Myometrial cell (primary cell): ENCODE measurements around the gene MSH5. TPM values are rescaled to one million over a fixed set of nuclear protein-coding genes. Genes with fewer than 3 reads are reported as not detected.

ENCODE experiments used
- total RNA-seq: library from RNA; depleted of rRNA; stranded (reverse); fragments of >200 nt; gene quantifications from 2 replicates; pipeline ENCODE4 v1.2.3, GENCODE V29; 2015

The MSH5 gene
- total RNA-seq, 1 donor from 2014 or later, result 7.8 TPM

Other genes starting within 250 kb of the MSH5 start
- gene MICB, start 241.9 kb upstream of the MSH5 start, total RNA-seq, result 25.7 and 26.2 TPM in 2 replicates
- gene MCCD1, start 211.0 kb upstream of the MSH5 start, total RNA-seq, result not detected in 2 replicates
- 564 and 622 TPM in 2 replicates for gene DDX39B, start 198.0 kb upstream of the MSH5 start, total RNA-seq
- 0.18 and 0.58 TPM in 2 replicates for gene ATP6V1G2, start 193.4 kb upstream of the MSH5 start, total RNA-seq
- gene NFKBIL1, start 192.4 kb upstream of the MSH5 start, total RNA-seq, result 22.0 and 28.5 TPM in 2 replicates
- gene LTA, start 167.7 kb upstream of the MSH5 start, total RNA-seq, result not detected in 2 replicates
- gene TNF, start 164.4 kb upstream of the MSH5 start, total RNA-seq, result not detected in 2 replicates
- not detected in 2 replicates for gene LTB, start 157.6 kb upstream of the MSH5 start, total RNA-seq
- not detected in 2 replicates for gene LST1, start 153.7 kb upstream of the MSH5 start, total RNA-seq
- gene NCR3, start 147.0 kb upstream of the MSH5 start, total RNA-seq, result not detected in 2 replicates
- gene AIF1, start 124.8 kb upstream of the MSH5 start, total RNA-seq, result not detected in 2 replicates
- 77.8 and 81.9 TPM in 2 replicates for gene PRRC2A, start 119.3 kb upstream of the MSH5 start, total RNA-seq
- gene BAG6, start 87.3 kb upstream of the MSH5 start, total RNA-seq, result 241 and 292 TPM in 2 replicates
- gene APOM, start 84.1 kb upstream of the MSH5 start, total RNA-seq, result 1.4 and 1.7 TPM in 2 replicates
- 17.0 and 20.9 TPM in 2 replicates for gene C6orf47, start 79.2 kb upstream of the MSH5 start, total RNA-seq
- gene GPANK1, start 75.0 kb upstream of the MSH5 start, total RNA-seq, result 12.4 and 16.1 TPM in 2 replicates
- gene CSNK2B, start 73.9 kb upstream of the MSH5 start, total RNA-seq, result 281 and 300 TPM in 2 replicates
- gene LY6G5B, start 70.0 kb upstream of the MSH5 start, total RNA-seq, result 0.58 and 2.7 TPM in 2 replicates
- gene LY6G5C, start 58.9 kb upstream of the MSH5 start, total RNA-seq, result 0.29 and 1.1 TPM in 2 replicates
- gene ABHD16A, start 36.7 kb upstream of the MSH5 start, total RNA-seq, result 41.6 and 52.5 TPM in 2 replicates
- gene LY6G6F, start 33.1 kb upstream of the MSH5 start, total RNA-seq, result not detected in 2 replicates
- gene LY6G6D, start 24.7 kb upstream of the MSH5 start, total RNA-seq, result not detected in 2 replicates
- not detected in 2 replicates for gene LY6G6C, start 18.3 kb upstream of the MSH5 start, total RNA-seq
- not detected in 2 replicates for gene MPIG6B, start 16.6 kb upstream of the MSH5 start, total RNA-seq
- 63.1 and 65.7 TPM in 2 replicates for gene DDAH2, start 10.7 kb upstream of the MSH5 start, total RNA-seq
- 1,096 and 1,127 TPM in 2 replicates for gene CLIC1, start 3.5 kb upstream of the MSH5 start, total RNA-seq
- 1.8 and 2.3 TPM in 2 replicates for gene SAPCD1, start 22.7 kb downstream of the MSH5 start, total RNA-seq
- gene VWA7, start 37.3 kb downstream of the MSH5 start, total RNA-seq, result under 0.01 TPM in 1 of 2 replicates, not detected in the other
- 102 and 105 TPM in 2 replicates for gene VARS1, start 55.7 kb downstream of the MSH5 start, total RNA-seq
- gene LSM2, start 67.0 kb downstream of the MSH5 start, total RNA-seq, result 85.3 and 118 TPM in 2 replicates
- gene HSPA1L, start 75.3 kb downstream of the MSH5 start, total RNA-seq, result 0.29 and 0.35 TPM in 2 replicates
- gene HSPA1A, start 75.5 kb downstream of the MSH5 start, total RNA-seq, result 38.1 and 41.2 TPM in 2 replicates
- 59.4 and 73.5 TPM in 2 replicates for gene HSPA1B, start 87.7 kb downstream of the MSH5 start, total RNA-seq
- gene NEU1, start 122.8 kb downstream of the MSH5 start, total RNA-seq, result 71.2 and 73.9 TPM in 2 replicates
- 0.18 TPM in 1 of 2 replicates, not detected in the other for gene SLC44A4, start 139.0 kb downstream of the MSH5 start, total RNA-seq
- gene EHMT2, start 157.7 kb downstream of the MSH5 start, total RNA-seq, result 44.7 and 47.9 TPM in 2 replicates
- gene ZBTB12, start 162.1 kb downstream of the MSH5 start, total RNA-seq, result 2.0 and 2.3 TPM in 2 replicates
- gene C2, start 187.7 kb downstream of the MSH5 start, total RNA-seq, result 1.4 and 2.0 TPM in 2 replicates
- 0.86 and 1.6 TPM in 2 replicates for gene CFB, start 206.1 kb downstream of the MSH5 start, total RNA-seq
- 133 and 192 TPM in 2 replicates for gene NELFE, start 219.0 kb downstream of the MSH5 start, total RNA-seq
- gene SKIC2, start 219.2 kb downstream of the MSH5 start, total RNA-seq, result 52.8 and 85.6 TPM in 2 replicates
- 12.7 and 16.1 TPM in 2 replicates for gene DXO, start 232.1 kb downstream of the MSH5 start, total RNA-seq
- 5.0 and 8.1 TPM in 2 replicates for gene C4A, start 242.1 kb downstream of the MSH5 start, total RNA-seq